HCT116 (cell line): ENCODE data around the gene PARP14. TPM values are rescaled to one million over a fixed set of nuclear protein-coding genes. Genes with fewer than 3 reads are reported as not detected.
"Not testable (repeated sequence)": the region's sequence is repeated elsewhere in the genome, so short reads cannot be mapped to it uniquely, and the experiment has no call there.

ENCODE experiments used
- ATAC-seq: fragments of 200-7000 bp; cut with Tn5 transposase; 2 replicates; pipeline ENCODE4 v1.9.1; 2020; ENCODE audit warnings: mild to moderate bottlenecking, moderate library complexity
- BruUV-seq: library from RNA; stranded (reverse); fragments of 400-500 nt; replicated peaks from 2 replicates; lab custom pipeline; 2021; lab: Mats Ljungman, UMichigan
- CTCF ChIA-PET: fragments of 300-600 bp; sonication (Branson Sonifier 250); formaldehyde crosslinking; loops from one replicate; lab custom pipeline; 2021; ENCODE audit warnings: antibody characterized with exemption; lab: Charles Lee
- POLR2A ChIA-PET: fragments of 300-600, 350-600 bp; sonication (Branson Sonifier 250); formaldehyde crosslinking; loops from one replicate; lab custom pipeline; 2021; ENCODE audit warnings: antibody characterized with exemption; lab: Charles Lee
- RAD21 ChIA-PET, 2 experiments: fragments of 300-600 bp; sonication (Branson Sonifier 250); formaldehyde crosslinking; loops; one replicate each; lab custom pipeline; 2023; ENCODE audit warnings: low total read pairs in 2 of 2; ENCODE audit not compliant: uncharacterized antibody in 2 of 2, unreplicated experiment in 2 of 2, low non-redundant PET in 1 of 2; lab: Charles Lee
- DNase-seq: peaks from one replicate; pipeline ENCODE4 v3.0.0-alpha.2; 2010; ENCODE audit warnings: low read depth, low spot score
- H2AFZ ChIP-seq: fragments of 200-600 bp; shearing (Covaris generic), sonication (generic); 2 replicates; pipeline ENCODE4 v1.6.1; 2017; ENCODE audit warnings: low read depth, mixed run types, mixed read lengths, antibody characterized with exemption, low read length; ENCODE audit not compliant: poor library complexity, severe bottlenecking
- H3K27ac ChIP-seq: 2 replicates; pipeline ENCODE4 v1.5.1; 2012; ENCODE audit warnings: low read depth, low read length
- H3K27me3 ChIP-seq: fragments of 200-600 bp; sonication (generic); 2 replicates; pipeline ENCODE4 v1.6.1; 2016; ENCODE audit warnings: mixed run types, low read length, mixed read lengths; ENCODE audit not compliant: insufficient read depth
- H3K36me3 ChIP-seq, 2 experiments: fragments of 200-500 bp in 1 of 2; fragments of 200-600 bp in 1 of 2; sonication (Bioruptor generic) in 1 of 2; sonication (generic) in 1 of 2; 2 replicates each; pipeline versions ENCODE4 v1.5.1 to v1.6.1; 2014 to 2016; ENCODE audit warnings: low read length in 2 of 2, inconsistent platforms in 1 of 2, mixed read lengths in 1 of 2, mixed run types in 1 of 2; ENCODE audit not compliant: insufficient read depth in 2 of 2, control insufficient read depth in 1 of 2
- H3K4me1 ChIP-seq, 2 experiments: fragments of 200-600 bp in 1 of 2; sonication (generic) in 1 of 2; 2 replicates each; pipeline versions ENCODE4 v1.5.1 to v1.6.1; 2012 to 2017; ENCODE audit warnings: low read length in 2 of 2, inconsistent platforms in 1 of 2, mild to moderate bottlenecking in 1 of 2, mixed read lengths in 1 of 2, mixed run types in 1 of 2, moderate library complexity in 1 of 2; ENCODE audit not compliant: insufficient read depth in 2 of 2, control insufficient read depth in 1 of 2
- H3K4me2 ChIP-seq: fragments of 200-600 bp; sonication (generic); 2 replicates; pipeline ENCODE4 v1.6.1; 2017; ENCODE audit warnings: mixed run types, low read length, mixed read lengths
- H3K4me3 ChIP-seq, 2 experiments: fragments of 200-600 bp in 1 of 2; sonication (generic) in 1 of 2; replicated peaks in 1 of 2; 2 replicates each; pipeline ENCODE4 v1.5.1; 2011 to 2016; ENCODE audit warnings: low read length in 2 of 2, control low read depth in 1 of 2, low read depth in 1 of 2, mild to moderate bottlenecking in 1 of 2, mixed read lengths in 1 of 2, mixed run types in 1 of 2
- H3K79me2 ChIP-seq: fragments of 200-600 bp; sonication (generic); 2 replicates; pipeline ENCODE4 v1.6.1; 2017; ENCODE audit warnings: mild to moderate bottlenecking, mixed run types, low read length, moderate library complexity, mixed read lengths; ENCODE audit not compliant: insufficient read depth
- H3K9ac ChIP-seq: fragments of 200-600 bp; sonication (generic); 2 replicates; pipeline ENCODE4 v1.6.1; 2016; ENCODE audit warnings: low read length, mixed read lengths
- H3K9me2 ChIP-seq: fragments of 200-600 bp; sonication (generic), shearing (Covaris generic); 2 replicates; pipeline ENCODE4 v1.6.1; 2017; ENCODE audit warnings: mixed run types, mild to moderate bottlenecking, moderate library complexity; ENCODE audit not compliant: insufficient read depth
- H3K9me3 ChIP-seq, 2 experiments: fragments of 200-500 bp in 1 of 2; fragments of 200-600 bp in 1 of 2; sonication (Bioruptor generic) in 1 of 2; sonication (generic) in 1 of 2; 2 replicates each; pipeline ENCODE4 v1.6.1; 2014 to 2017; ENCODE audit warnings: low read length in 2 of 2, mixed read lengths in 2 of 2, inconsistent platforms in 1 of 2, low read depth in 1 of 2, mild to moderate bottlenecking in 1 of 2, mixed run types in 1 of 2, moderate library complexity in 1 of 2; ENCODE audit not compliant: control insufficient read depth in 1 of 2, insufficient read depth in 1 of 2
- H4K20me1 ChIP-seq: fragments of 200-600 bp; sonication (generic), shearing (Covaris generic); 2 replicates; pipeline ENCODE4 v1.6.1; 2017; ENCODE audit warnings: mixed run types, mild to moderate bottlenecking, moderate library complexity; ENCODE audit not compliant: insufficient read depth
- CEBPB ChIP-seq: IDR thresholded peaks from 2 replicates; pipeline ENCODE4 v1.6.1; 2012; ENCODE audit warnings: low read depth
- CTCF ChIP-seq, 3 experiments: fragments of 200-600 bp in 1 of 3; sonication (generic) in 1 of 3; IDR thresholded peaks in 2 of 3; conservative IDR thresholded peaks in 1 of 3; 2 replicates each; pipeline ENCODE4 v1.5.1; 2012 to 2017; ENCODE audit warnings: low read depth in 2 of 3, low read length in 2 of 3, antibody characterized with exemption in 1 of 3, borderline replicate concordance in 1 of 3, control low read depth in 1 of 3, mild to moderate bottlenecking in 1 of 3, mixed read lengths in 1 of 3, mixed run types in 1 of 3, moderate library complexity in 1 of 3; ENCODE audit not compliant: insufficient read depth in 1 of 3
- REST ChIP-seq: IDR thresholded peaks from 2 replicates; pipeline ENCODE4 v1.6.1; 2012; ENCODE audit warnings: low read depth
- YY1 ChIP-seq: IDR thresholded peaks from 2 replicates; pipeline ENCODE4 v1.6.1; 2011; ENCODE audit warnings: low read length, low read depth, moderate library complexity, mild to moderate bottlenecking; ENCODE audit not compliant: insufficient replicate concordance; ENCODE audit errors: extremely low read depth
- ZNF274 ChIP-seq: fragments of 200-500 bp; sonication (Bioruptor generic); IDR thresholded peaks from 2 replicates; pipeline ENCODE4 v1.6.1; 2014; ENCODE audit warnings: mild to moderate bottlenecking, low read depth, low read length, inconsistent platforms
- intact Hi-C: fragments of 100-400 bp; cut with micrococcal nuclease; formaldehyde crosslinking; loops from 2 replicates; pipeline ENCODE4 v1.10.0; 2022
- total RNA-seq: library from RNA; stranded (reverse); gene quantifications from one replicate; pipeline ENCODE4 v1.2.1, GENCODE V29; 2021; ENCODE audit not compliant: unreplicated experiment

Gene PARP14
- total RNA-seq, 1 experiment from 2014 or later, result 12.2 TPM

GRCh38 chr3:122651962-122652361 lies 28.7 kb upstream of the PARP14 start:
- H3K9ac ChIP-seq, POLR2A ChIA-PET, H3K9me3 ChIP-seq, BruUV-seq, H2AFZ ChIP-seq, CTCF ChIA-PET, H3K4me3 ChIP-seq, H3K9me2 ChIP-seq, H3K36me3 ChIP-seq, H3K27ac ChIP-seq, H4K20me1 ChIP-seq, DNase-seq, ATAC-seq, H3K27me3 ChIP-seq, intact Hi-C loops, H3K4me2 ChIP-seq, RAD21 ChIA-PET, H3K4me1 ChIP-seq, H3K79me2 ChIP-seq: not testable (repeated sequence)

GRCh38 chr3:122658336-122658735 lies 22.3 kb upstream of the PARP14 start:
- BruUV-seq, POLR2A ChIA-PET: not testable (repeated sequence)

GRCh38 chr3:122660297-122660974 lies 20.2 kb upstream of the PARP14 start:
- no peak overlapping the region for H2AFZ ChIP-seq
- no peak for ATAC-seq
- H3K9me3 ChIP-seq, result peaks cover 0 to 7% of the 10 kb centered on the region in 2 experiments; a peak in 1 of 4 replicates
- no peak overlapping the region for H3K9ac ChIP-seq
- no TSS peak for BruUV-seq
- CTCF ChIA-PET, result no interaction called here
- DNase-seq, result no peak
- intact Hi-C loops, result no loop called here
- no peak overlapping the region for H3K4me3 ChIP-seq
- no peaks in the 10 kb centered on the region for H4K20me1 ChIP-seq
- 0 out of 4 replicates have a peak, but pooled peaks cover 0 to 4% of the 10 kb centered on the region in 2 experiments for H3K4me1 ChIP-seq
- POLR2A ChIA-PET, result no interaction called here
- H3K4me2 ChIP-seq, result no peak overlapping the region
- no peaks in the 10 kb centered on the region for H3K36me3 ChIP-seq
- RAD21 ChIA-PET, result no interaction called here
- no peaks in the 10 kb centered on the region for H3K27me3 ChIP-seq
- no peaks in the 10 kb centered on the region for H3K9me2 ChIP-seq
- no peak overlapping the region for H3K27ac ChIP-seq
- no peaks in the 10 kb centered on the region for H3K79me2 ChIP-seq
- no peak for TF ChIP-seq REST
- no peak for TF ChIP-seq CTCF (IDR thresholded peaks at IDR 0.05 in 2 of 3, conservative IDR thresholded peaks at IDR 0.05 in 1 of 3; ENCODE audit: borderline replicate concordance in 1 of 3, insufficient read depth in 1 of 3, low read depth in 2 of 3, low read length in 2 of 3)
- TF ChIP-seq ZNF274, result no peak
- no peak for TF ChIP-seq CEBPB
- no peak for TF ChIP-seq YY1

More at GRCh38 chr3:122658336-122658735, 22.3 kb upstream of the PARP14 start:
- H3K27me3 ChIP-seq, RAD21 ChIA-PET, H3K9me2 ChIP-seq, DNase-seq, H3K4me1 ChIP-seq, H3K9ac ChIP-seq, CTCF ChIA-PET, H3K27ac ChIP-seq, H3K36me3 ChIP-seq, H4K20me1 ChIP-seq, H3K9me3 ChIP-seq, H3K4me3 ChIP-seq, intact Hi-C loops, H3K4me2 ChIP-seq, H3K79me2 ChIP-seq, ATAC-seq: not testable (repeated sequence)
- peak overlapping the region; percentile 51 for H2AFZ ChIP-seq
